ENCODE data around the gene MIP. TPM values are rescaled to one million over a fixed set of nuclear protein-coding genes. Genes with fewer than 3 reads are reported as not detected.

Gene MIP
- total and polyA plus RNA-seq, 2 of the 13 experiments (the other 11 are each of a cell fraction or from before 2014, with no cell fraction given), result not detected

- no peak for TF ChIP-seq GLMP (CRISPR knock-in tag; IDR thresholded peaks at IDR 0.05; ENCODE audit: borderline replicate concordance)
- TF ChIP-seq TMF1 (CRISPR knock-in tag; IDR thresholded peaks at IDR 0.05; ENCODE audit: low read depth), result peak; percentile 62
- no peak for TF ChIP-seq CCAR2 (optimal IDR thresholded peaks at IDR 0.05; ENCODE audit: low read depth, low read length)
- no peak for TF ChIP-seq SP1 (IDR thresholded peaks at IDR 0.05)
- peak; percentile 98 for TF ChIP-seq SP1 (CRISPR knock-in tag; IDR thresholded peaks at IDR 0.05)
- peak; percentile 82 for TF ChIP-seq ZNF788 (CRISPR knock-in tag; IDR thresholded peaks at IDR 0.05; ENCODE audit: borderline replicate concordance)
- TF ChIP-seq TOE1 (CRISPR knock-in tag; IDR thresholded peaks at IDR 0.05), result peak; percentile 91
- TF ChIP-seq ZNF460 (CRISPR knock-in tag; IDR thresholded peaks at IDR 0.05; ENCODE audit: borderline replicate concordance), result no peak
- TF ChIP-seq ZNF878 (CRISPR knock-in tag; IDR thresholded peaks at IDR 0.05), result peak; percentile 94; the same call in 1 of the 2 replicates
- peak; percentile 79 for TF ChIP-seq ZFP91 (CRISPR knock-in tag; IDR thresholded peaks at IDR 0.05; ENCODE audit: borderline replicate concordance)
- peak; percentile 100 for TF ChIP-seq MYPOP (CRISPR knock-in tag; IDR thresholded peaks at IDR 0.05)
- TF ChIP-seq PRPF4 (IDR thresholded peaks at IDR 0.05; ENCODE audit: low read depth, low read length, poor library complexity, severe bottlenecking), result no peak
- TF ChIP-seq KLF9 (CRISPR knock-in tag; IDR thresholded peaks at IDR 0.05; ENCODE audit: low read depth), result peak; percentile 97
- TF ChIP-seq, protein P1, sequence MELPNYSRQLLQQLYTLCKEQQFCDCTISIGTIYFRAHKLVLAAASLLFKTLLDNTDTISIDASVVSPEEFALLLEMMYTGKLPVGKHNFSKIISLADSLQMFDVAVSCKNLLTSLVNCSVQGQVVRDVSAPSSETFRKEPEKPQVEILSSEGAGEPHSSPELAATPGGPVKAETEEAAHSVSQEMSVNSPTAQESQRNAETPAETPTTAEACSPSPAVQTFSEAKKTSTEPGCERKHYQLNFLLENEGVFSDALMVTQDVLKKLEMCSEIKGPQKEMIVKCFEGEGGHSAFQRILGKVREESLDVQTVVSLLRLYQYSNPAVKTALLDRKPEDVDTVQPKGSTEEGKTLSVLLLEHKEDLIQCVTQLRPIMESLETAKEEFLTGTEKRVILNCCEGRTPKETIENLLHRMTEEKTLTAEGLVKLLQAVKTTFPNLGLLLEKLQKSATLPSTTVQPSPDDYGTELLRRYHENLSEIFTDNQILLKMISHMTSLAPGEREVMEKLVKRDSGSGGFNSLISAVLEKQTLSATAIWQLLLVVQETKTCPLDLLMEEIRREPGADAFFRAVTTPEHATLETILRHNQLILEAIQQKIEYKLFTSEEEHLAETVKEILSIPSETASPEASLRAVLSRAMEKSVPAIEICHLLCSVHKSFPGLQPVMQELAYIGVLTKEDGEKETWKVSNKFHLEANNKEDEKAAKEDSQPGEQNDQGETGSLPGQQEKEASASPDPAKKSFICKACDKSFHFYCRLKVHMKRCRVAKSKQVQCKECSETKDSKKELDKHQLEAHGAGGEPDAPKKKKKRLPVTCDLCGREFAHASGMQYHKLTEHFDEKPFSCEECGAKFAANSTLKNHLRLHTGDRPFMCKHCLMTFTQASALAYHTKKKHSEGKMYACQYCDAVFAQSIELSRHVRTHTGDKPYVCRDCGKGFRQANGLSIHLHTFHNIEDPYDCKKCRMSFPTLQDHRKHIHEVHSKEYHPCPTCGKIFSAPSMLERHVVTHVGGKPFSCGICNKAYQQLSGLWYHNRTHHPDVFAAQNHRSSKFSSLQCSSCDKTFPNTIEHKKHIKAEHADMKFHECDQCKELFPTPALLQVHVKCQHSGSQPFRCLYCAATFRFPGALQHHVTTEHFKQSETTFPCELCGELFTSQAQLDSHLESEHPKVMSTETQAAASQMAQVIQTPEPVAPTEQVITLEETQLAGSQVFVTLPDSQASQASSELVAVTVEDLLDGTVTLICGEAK (IDR thresholded peaks at IDR 0.05), result no peak
- TF ChIP-seq, protein P1 (CRISPR knock-in tag; IDR thresholded peaks at IDR 0.05), result peak; percentile 85
- TF ChIP-seq ZNF619 (CRISPR knock-in tag; IDR thresholded peaks at IDR 0.05), result no peak
These were observed 14.0 kb upstream of the MIP start, which contains the start of gene SPRYD4 (continued) for GRCh38 chr12:56468216-56469006.

Data from HepG2 (cell line).